ENCODE measurements around the gene SLC13A4.

GRCh38 chr7:135683609-135684008 is 44.4 kb downstream of the SLC13A4 start:
- TF ChIP-seq EZH2 (IDR thresholded peaks at IDR 0.05; ENCODE audit: borderline replicate concordance) (no peak), EZH2phosphoT487 (IDR thresholded peaks at IDR 0.05; ENCODE audit: low read depth, severe bottlenecking, unreplicated experiment) (no peak)
